ENCODE data around the gene SMIM11. TPM values are rescaled to one million over a fixed set of nuclear protein-coding genes. Genes with fewer than 3 reads are reported as not detected.
A peak's percentile ranks its signal among the peaks of the same experiment; 100 is the strongest.
"Not testable (repeated sequence)": the region's sequence is repeated elsewhere in the genome, so short reads cannot be mapped to it uniquely, and the experiment has no call there.

SMIM11 gene, protein sequence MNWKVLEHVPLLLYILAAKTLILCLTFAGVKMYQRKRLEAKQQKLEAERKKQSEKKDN
- total RNA-seq (2014; rRNA removed; shearing (Covaris generic)), result 25.5 and 33.3 TPM in 2 replicates

DNA sequence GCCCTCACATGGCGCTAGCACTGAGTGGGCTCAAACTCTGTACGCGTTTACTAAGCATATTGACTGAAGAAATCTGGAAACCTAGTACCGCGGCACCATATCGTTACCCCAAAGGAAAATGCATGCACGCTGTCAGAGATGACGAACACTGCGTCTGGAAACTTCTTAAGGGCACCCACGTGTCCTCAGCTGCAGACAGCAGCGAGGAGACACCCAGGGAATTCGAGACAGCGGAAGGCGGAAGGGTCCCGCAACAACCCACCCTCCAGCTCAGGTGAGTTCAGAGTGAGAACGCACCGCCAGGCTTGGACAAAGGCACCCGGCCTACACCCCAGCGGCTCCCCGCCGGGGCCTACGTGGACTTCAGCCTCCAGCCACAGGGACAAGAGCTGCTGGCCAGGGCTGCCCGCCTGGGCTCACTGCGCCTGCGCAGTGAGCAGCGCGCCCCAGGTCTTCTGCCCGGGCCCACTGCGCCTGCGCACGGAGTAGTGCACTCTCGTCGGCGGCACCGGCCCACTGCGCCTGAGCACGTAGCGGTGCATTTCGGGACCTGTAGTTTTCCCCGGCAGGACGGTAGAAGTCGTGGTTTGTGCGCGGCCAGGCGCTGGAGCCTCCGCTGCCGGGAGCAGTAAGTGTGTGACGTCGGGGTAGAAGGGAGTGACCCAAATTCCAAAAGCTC lies at the start of gene SMIM11:
Gene SMIM11 (plus strand): TSS at position 568 of the 679 bp plus-strand sequence. CDS start 3,998 bp downstream, outside the sequence.
- DNase-seq (ENCODE audit: low spot score), result not testable (repeated sequence)

DNA sequence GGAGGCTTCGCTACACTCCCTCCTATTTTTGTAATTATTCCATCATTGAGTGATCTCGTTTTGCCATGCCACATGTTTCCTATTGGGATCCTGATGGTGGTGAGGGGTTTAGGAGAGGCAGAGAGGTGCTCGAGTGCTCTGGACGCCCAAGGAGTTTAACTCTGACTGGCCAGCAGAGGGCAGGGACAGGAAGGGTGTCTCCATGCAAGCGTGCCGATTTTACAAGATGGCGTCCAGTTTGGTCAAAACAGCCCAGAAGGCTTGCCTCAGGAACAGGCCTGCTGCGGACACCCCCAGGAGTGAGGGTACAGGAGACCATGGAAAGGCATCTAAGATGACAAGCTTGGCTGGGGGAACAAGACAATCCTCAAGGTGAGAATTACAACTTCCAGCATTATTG lies 45.3 kb upstream of the SMIM11 start:
- no peak for DNase-seq (ENCODE audit: low spot score)

DNA sequence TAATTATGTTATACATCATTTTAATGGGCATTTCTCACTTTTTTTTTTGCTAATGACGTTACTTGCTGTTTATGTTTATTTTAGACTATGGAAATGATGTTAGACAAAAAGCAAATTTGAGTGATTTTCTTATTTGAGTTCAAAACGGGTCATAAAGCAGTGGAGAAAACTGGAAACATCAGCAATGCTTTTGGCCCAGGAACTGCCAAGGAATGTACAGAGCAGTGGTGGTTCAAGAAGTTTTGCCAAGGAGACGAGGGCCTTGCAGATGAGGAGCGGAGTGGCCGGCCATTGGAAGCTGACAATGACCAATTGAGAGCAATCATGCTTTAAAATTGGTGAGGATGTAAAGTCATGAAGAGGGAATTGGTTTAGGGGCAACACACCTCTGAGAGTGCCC lies 43.6 kb upstream of the SMIM11 start:
- no peak for DNase-seq (ENCODE audit: low spot score)

DNA sequence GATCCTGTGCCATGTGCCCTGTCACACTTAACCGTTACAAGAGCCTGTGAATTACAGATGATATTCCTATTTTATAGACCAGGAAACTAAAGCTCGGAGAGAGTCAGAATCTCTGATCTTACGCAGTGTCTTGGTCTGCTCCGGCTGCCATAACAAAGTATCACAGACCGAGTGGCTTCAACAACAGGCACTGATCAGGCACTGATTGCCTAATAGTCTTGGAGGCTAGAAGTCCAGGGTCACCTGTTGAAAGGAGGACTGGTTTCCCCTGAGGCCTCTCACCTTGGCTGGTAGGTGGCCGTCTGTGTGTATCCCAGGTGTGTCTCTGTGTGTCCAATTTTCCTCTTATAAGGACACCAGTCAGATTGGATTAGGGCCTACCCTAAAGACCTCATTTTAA lies 43.0 kb upstream of the SMIM11 start:
- DNase-seq (ENCODE audit: low spot score), result no peak

DNA sequence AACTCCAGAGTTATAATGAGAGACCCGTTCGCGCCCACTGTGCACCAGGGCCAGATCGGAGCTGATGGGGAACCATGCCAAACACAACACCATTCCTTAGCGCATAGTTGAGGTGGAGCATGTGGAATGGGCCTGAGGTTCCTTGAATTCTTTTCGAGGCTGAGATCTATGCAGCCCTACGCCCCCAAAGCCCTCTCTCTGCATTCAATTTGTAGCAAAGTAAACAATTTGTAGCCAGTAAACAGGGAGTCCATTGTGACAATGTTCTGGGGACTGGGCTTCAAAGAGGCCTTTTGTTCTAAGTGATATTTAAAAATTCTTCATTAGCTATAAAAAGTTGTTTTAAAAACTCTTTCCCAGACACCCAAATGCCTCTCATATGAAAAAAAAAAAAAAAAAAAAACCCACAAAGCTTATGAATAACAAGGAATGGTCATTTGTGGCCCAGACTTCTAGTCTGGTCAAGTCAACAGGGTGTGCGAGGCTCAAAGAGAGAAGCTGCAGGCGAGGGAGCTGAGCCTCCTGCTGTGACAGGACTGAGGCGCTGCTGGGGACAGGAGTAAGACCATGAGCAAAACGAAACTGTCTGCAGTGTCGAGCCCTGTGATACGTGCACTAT lies 42.1 kb upstream of the SMIM11 start:
- peak; percentile 74 for DNase-seq (ENCODE audit: low spot score)

DNA sequence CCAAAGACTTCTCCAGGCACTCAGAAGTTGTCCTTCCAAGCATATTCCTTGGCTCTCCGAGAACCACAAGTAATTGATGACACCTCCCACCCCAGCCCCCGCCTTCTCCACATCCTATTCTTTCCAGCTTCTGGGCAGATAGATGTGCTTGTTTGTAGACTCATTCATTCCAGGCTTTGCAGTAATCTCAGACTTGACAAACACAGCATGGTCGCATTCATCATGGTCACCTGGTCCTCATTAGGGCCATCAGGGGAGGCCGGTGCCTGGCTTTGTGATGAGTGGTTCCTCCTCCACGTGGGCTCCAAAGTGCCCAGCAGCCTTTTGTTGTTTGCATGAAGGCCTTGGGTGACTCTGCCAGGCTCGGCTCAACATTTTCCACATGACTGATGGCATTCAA lies 40.0 kb upstream of the SMIM11 start:
- DNase-seq (ENCODE audit: low spot score), result no peak

DNA sequence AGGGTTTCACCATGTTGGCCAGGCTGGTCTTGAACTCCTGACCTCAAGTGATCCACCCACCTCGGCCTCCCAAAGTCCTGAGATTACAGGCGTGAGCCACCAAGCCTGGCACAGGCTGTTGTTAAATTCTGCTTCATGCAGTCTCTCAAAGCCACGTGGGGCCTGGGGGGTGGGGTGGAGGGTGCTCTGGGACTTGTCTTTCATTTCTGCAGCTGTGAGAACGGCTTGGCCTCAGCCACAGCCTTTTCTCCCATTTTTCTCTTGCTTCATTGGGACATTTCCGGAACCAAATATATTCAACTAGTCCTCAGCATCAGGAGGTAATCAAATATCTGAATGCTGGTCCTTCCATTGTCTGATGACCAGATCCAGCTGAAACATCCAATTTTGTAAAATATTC lies 39.1 kb upstream of the SMIM11 start:
- peak; percentile 33 for DNase-seq (ENCODE audit: low spot score)

DNA sequence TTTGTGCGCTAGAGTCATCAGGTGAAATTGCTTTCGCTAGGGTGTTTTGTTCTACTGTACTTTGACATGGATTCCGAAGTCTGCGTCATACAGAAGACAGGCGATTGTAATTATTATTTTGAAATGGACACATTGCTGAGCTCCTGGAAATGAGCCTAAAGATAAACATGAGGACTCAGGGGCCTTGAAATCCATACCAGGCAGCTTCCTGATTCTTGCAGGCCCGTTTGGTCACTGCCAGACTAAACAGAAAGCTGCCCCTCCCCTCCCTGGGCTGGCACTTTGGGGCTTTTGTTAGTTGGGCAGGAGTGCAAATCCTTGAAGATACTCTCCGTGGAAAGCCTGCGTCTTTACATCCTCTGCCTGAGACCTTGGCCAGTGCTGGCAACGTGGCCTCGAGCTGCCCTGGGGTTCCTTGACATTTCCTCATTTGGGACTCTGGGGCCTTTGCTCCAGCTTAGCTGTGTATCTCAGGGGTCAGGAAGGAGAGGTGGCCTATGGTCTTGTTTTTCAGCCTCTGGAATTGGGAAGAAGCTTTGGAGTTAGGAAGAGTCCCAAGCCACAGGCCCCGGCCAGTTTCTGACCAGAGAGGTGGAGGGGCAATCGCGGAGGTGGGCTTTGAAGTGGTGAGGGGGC lies 38.4 kb upstream of the SMIM11 start:
- DNase-seq (ENCODE audit: low spot score), result peak; percentile 83

DNA sequence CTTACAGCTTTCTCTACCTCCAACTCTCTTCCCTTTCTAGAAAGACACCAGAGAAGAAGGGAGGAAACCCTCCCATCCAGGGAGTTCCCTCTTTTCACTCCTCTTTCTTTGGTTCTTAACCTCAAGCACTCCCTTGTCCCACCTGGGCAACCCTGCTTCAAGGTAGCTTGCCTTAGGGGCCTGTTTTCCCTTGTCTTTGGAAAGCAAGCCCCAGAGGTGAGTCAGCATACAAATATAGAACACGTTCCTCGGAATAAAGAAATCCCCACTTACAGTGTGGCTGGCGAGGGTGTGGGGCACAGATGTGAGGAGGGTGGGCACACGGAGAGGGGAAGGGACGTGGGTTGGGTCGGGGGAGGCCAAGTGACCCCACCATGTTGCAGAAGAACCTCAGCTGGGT lies 37.6 kb upstream of the SMIM11 start:
- no peak for DNase-seq (ENCODE audit: low spot score)

DNA sequence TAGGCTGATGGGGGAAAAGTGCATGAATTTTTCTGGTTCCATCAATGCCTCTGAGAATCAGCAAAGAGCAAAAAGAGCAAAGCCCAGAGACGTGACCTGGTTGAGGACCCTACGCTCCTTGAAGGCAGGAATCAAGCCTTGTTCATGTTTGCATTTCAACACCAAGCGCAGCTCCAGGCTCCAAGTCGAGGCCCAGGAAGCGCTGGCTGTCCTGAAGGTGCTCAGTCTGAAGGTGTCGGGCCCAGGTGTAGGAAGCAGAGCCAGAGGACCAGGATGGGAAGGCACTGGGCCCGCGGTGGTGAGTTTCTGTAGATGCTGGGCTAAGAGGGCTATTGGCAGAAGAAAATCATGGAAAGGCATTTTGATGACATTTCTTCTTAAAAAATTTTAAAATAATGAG lies 37.1 kb upstream of the SMIM11 start:
- no peak for DNase-seq (ENCODE audit: low spot score)

DNA sequence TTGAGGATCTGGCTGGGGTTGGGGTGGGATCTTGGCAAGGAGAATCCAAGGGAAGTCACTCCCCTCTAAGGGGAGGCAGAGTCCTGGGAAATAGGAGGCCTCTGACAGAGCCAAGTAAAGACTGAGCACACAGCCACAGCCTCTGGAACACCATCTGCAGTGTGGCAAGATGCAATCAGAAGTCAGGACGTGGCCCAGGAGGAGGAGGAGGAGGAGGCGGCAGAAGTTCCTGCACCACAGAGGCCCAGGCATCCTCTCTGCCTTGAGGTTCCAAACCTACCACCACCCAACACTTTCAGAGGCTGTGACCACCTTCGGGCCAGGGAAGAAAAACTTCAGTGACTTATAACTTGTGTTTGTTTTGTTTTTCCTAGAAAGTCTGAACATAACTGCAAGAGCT lies 35.2 kb upstream of the SMIM11 start:
- DNase-seq (ENCODE audit: low spot score), result no peak

DNA sequence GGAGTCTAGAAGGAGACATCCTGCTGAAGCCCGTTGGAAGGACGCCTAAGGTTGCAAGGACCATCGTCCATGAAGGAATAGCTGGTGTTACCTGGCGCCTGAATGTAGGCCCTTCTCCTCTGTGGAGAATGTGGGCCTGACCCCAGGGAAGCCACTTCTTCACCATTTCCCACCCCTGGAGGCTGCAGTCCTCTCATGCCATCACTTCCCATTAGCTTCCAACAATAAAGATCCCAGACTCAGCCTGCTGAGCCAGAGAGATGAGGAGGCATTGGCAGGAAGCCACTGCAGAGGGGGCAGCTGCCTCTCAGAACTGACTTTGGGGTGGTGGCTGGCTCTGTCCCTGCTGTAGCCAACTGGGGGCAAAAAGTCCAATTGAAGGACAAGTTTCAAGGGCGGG lies 32.8 kb upstream of the SMIM11 start:
- no peak for DNase-seq (ENCODE audit: low spot score)

DNA sequence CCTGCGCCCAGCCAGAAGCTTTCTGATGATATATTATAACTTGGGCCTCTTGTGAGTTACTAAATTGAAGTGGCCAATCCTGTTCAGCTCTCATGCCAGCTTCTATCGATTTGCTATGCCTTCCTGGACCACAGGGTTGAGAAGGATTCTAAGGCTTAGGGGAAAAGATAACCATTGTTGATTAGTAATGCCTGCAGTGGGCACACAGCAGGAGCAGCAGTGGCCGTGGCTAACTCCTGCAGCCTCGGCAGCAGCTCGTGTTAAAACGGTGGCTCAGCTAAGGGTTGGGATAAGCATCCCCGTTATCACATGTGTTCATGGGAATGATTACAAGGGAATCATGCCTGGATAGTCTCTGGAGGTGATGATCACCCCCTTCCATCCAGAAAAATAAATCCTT lies 32.0 kb upstream of the SMIM11 start:
- no peak for DNase-seq (ENCODE audit: low spot score)

DNA sequence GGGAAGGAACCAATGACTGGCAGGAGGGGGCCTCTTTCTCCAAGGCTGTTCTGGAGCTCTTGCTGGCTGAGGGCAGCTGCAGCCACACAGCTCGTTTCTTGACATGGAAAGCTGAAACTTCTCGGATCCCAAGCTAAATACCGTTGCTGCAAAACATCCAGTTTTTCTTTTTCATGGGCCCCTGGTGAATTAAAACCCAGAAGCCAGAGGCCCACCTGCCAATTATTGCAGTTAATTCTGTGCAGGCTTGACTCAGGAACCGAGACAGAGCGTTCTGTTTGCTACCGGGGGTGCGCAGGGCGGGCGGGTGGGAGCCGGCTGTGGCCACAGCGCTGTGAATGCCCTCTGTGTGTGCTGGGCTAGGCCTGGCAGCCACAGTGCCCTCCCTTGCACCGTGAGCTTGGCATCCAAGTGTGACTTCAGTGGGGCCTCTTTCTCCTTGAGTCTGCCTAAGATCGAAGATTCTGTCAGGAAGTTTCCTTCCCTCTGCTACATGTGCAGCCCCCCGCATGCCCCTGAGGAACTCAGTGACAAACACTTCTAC lies 31.4 kb upstream of the SMIM11 start:
- no peak for DNase-seq (ENCODE audit: low spot score)

DNA sequence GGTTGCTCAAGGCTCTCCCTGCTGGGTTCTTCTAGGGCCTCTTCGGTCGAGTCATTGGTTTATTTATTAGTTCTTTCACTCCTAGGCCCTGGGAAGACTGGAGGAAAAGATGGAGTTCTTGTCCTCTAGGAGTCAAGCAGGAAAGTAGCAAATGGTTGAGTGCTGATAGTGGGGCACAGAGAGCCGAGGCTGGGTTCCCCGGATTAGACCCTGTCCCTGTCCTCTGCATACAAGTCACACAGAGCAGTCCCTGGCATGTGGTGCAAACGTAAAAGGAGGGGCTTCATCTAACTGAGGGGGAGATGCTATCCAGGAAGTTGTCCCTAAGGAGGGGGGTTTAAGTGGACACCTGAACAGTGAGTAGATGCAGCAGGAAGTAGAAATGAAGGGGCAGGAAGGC lies 30.7 kb upstream of the SMIM11 start:
- DNase-seq (ENCODE audit: low spot score), result no peak

DNA sequence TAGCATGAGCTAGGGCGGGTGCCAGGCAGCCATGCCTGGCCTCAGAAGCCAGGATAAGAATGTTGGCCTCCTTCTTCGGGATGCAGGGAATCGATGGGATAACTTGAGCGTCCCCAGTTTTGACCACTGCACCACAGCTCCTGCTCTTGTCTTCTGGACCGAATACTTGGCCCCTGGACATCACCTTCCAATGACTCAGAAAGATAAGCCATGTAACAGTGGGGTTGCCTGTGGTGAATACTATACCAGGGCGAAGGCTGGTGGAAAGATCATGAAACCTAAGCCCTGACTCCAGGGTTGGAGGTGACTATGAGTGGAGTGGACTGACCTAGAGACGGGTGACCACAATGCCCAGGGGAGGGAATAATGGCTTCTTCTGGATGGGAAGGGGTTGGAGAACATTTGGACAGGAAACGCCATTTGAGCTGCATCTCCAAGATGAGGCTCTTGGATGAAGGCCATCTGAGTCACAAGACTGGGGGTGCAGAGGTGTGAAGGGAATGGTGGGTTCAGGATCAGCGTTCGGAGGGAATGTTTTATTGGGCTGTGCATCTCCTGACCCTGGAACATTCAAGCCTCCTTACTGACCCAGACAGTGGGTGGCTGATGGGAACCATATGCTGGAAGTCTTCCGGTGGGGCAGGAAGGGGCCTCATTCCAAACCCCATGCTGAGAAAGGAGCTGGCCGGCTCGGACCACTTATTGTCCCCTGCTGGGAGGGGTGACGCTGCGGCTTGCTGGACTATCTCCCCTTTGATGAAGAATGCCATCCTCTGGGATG lies 30.0 kb upstream of the SMIM11 start:
- DNase-seq (ENCODE audit: low spot score), result no peak

DNA sequence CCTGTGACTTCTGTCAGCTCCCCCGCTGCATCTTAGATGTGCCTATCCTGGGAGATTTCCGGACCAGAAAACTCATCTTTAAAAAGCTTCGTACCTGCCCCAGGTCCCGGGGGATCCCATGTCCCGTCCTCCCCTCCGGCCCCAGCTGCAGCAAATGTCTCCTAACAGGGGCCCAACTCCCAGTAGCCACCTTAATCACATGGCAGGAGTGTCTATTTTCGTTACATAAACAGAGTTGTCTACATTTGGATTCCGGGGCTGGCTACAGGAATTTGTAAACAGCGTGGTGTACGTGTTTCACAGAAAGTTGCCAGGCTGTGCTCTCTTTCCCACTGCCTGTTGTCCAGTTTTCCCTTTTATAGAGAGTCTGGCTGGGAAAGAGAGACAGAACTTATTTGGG lies 29.4 kb upstream of the SMIM11 start:
- DNase-seq (ENCODE audit: low spot score), result peak; percentile 77

DNA sequence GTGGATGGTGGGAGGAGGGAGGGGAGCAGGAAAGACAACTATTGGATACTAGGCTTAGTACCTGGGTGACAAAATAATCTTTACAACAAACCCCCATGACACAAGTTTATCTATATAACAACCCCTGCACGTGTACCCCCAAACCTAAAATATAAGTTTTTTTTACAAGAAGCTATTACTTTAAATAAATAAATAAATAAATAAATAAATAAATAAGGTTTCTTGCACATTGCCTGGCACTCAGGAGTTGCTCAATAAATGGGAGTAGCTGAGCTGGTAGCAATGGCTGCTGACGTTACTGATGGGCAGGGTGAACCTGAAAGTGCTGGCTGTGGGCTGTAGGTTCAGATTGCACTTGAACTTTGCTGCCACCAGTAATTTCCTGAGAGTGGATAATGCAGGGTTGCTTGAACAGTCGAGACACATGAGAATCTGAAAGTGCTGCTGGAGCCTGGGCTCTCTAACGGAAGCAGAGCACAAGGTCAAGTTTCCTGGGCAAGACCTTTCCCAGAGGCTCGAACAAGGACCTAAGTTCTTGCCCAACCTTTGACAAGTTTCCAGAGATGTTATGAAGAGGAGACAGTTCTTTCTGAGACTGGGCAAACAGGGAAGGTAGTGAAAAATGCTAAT lies 26.3 kb upstream of the SMIM11 start:
- no peak for DNase-seq (ENCODE audit: low spot score)

DNA sequence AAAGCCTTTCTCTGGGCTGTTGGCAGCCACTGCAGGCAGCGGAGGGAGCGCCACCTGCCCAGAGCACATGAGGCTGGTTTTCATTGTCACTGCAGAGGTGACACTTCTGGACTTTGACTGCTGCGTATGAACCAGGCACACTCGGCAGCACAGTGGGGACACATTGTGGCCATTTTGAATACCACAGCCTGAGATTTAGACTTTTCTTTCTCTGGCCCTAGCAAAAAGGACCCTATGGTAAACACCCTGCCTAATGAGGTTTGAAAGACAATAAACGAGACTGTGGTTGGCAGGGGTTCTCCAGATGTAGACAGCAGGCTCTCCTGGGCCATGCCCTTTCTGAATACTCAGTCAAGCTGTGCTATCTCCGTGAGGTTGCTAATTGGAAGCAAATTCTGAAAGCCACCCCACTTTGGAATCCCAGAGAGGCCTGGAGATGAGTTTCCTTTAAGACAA lies 23.5 kb upstream of the SMIM11 start:
- DNase-seq (ENCODE audit: low spot score), result peak; percentile 76

DNA sequence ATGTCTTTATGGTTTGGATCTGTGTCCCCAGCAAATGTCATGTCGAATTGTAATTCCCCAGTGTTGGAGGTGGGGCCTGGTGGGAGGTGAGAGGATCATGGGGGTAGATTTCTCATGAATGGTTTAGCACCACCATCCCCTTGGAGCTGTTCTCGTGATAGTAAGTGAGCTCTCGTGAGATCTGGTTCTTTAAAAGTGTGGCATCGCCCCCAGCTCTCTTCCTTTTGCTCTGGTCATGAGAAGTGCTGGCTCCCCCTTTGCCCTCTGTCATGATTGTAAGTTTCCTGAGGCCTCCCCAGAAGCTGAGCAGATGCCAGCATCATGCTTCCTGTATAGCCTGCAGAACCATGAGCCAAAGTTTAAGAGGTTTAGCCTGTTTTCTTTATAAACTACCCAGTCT lies 22.8 kb upstream of the SMIM11 start:
- no peak for DNase-seq (ENCODE audit: low spot score)

DNA sequence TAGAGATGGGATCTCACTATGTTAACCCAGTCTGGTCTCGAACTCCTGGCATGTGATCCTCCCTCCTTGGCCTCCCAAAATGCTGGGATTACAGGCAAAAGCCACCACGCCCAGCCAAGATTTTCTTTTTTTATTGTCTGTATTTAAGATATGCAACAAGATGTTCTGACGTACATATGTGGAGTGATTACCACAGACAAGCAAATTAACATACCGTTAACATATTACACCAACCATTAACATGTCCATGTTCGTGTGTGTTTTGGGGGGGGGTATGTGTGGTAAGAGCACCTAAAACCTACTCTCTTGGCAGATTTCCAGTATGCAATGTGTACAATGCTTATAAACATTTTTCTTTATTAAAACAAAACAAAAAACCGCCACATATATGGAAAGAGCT lies 22.1 kb upstream of the SMIM11 start:
- no peak for DNase-seq (ENCODE audit: low spot score)

DNA sequence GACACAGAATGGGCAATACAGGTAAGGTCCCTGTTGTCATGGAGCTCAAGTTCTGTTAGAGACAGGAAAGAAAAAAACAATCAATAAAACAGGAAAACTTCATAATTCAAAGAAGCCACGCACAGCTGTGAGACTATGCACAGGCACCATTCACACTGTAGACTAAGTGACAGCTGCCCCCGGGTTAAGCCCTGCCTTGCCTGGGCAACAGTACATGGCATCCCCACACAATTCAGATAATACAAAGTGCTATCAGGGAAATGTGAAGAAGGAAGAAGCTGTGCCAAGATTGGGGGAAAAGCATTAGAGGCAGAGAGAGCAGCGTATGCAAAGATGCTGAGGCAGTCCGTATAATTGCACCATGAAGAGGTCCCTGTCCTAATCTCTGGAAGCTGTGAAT lies 20.5 kb upstream of the SMIM11 start:
- DNase-seq (ENCODE audit: low spot score), result no peak
